WERI-Rb-1 (cell line): Measurements from ENCODE around the gene SSR4.
A peak's percentile ranks its signal among the peaks of the same experiment; 100 is the strongest.

Experiments used
- DNase-seq: peaks from one replicate; pipeline ENCODE4 v3.0.0-alpha.2; 2020
- H3K27ac ChIP-seq: fragments of 250-450 bp; sonication (Bioruptor Pico); 2 replicates; pipeline ENCODE4 v1.5.1; 2020; ENCODE audit warnings: mild to moderate bottlenecking, moderate library complexity
- H3K27me3 ChIP-seq: fragments of 250-450 bp; sonication (Bioruptor Pico); 2 replicates; pipeline ENCODE4 v1.5.1; 2021; ENCODE audit warnings: mild to moderate bottlenecking, low read depth, moderate library complexity; ENCODE audit not compliant: insufficient read depth, severe bottlenecking
- H3K36me3 ChIP-seq: fragments of 250-450 bp; sonication (Bioruptor Pico); 2 replicates; pipeline ENCODE4 v1.5.1; 2020; ENCODE audit warnings: mild to moderate bottlenecking, moderate library complexity
- H3K4me3 ChIP-seq: 2 replicates; pipeline ENCODE4 v1.5.1; 2011; ENCODE audit warnings: low read depth, mild to moderate bottlenecking, control low read depth, low read length
- H3K9me3 ChIP-seq: fragments of 250-450 bp; sonication (Bioruptor Pico); 2 replicates; pipeline ENCODE4 v1.5.1; 2021; ENCODE audit warnings: mild to moderate bottlenecking, moderate library complexity; ENCODE audit not compliant: severe bottlenecking
- CTCF ChIP-seq: IDR thresholded peaks from 2 replicates; pipeline ENCODE4 v1.5.1; 2011; ENCODE audit warnings: low read depth, mild to moderate bottlenecking, control low read depth, inconsistent platforms, low read length

The SSR4 gene

GRCh38 chrX:153761863-153762262 lies 32.6 kb upstream of the SSR4 start:
- Histone ChIP-seq H3K9me3 (peaks cover 2% of the 10 kb centered on the region), H3K27me3 (peaks cover 29% of the 10 kb centered on the region), H3K4me3 (no peak overlapping the region), H3K36me3 (no peaks in the 10 kb centered on the region), H3K27ac (no peak overlapping the region)
- peak; percentile 27 for DNase-seq
- TF ChIP-seq CTCF, result no peak

DNA sequence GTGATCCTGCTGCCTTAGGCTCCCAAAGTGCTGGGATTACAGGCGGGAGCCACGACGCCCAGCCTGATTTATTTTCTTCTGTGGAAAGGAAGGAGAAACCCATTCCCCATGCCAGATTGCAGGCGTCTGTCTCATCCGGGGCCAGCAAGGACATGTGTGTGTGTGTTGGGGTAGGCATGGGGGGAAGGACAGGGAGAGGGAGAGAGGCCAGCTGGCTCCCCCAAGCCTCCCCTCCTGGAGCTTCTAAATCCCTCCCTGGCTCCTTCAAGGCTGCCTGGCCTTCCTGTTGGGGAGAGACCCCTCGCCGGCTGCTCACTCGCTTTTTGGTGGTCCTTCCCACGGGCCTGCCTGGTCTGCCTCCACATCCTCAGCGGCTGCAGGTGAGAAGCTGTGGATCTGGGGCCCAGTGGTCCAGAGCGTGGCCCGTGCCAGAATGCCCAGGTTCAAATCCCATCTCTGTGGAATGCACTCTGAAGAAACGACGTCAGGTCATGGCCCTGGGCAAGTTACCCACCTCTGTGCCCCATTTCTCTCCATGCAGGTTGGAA lies 31.8 kb upstream of the SSR4 start:
- H3K9me3 ChIP-seq, result peaks cover 2% of the 10 kb centered on the region
- peak; percentile 43 for DNase-seq
- H3K36me3 ChIP-seq, result no peaks in the 10 kb centered on the region
- no peak for TF ChIP-seq CTCF
- H3K27ac ChIP-seq, result no peak overlapping the region
- H3K27me3 ChIP-seq, result peaks cover 34% of the 10 kb centered on the region
- H3K4me3 ChIP-seq, result no peak overlapping the region

GRCh38 chrX:153763298-153763932 lies 31.1 kb upstream of the SSR4 start:
- Histone ChIP-seq H3K9me3 (peaks cover 2% of the 10 kb centered on the region), H3K36me3 (no peaks in the 10 kb centered on the region), H3K27ac (no peak overlapping the region), H3K27me3 (peaks cover 34% of the 10 kb centered on the region), H3K4me3 (no peak overlapping the region)
- TF ChIP-seq CTCF, result no peak
- peak; percentile 6 for DNase-seq

DNA sequence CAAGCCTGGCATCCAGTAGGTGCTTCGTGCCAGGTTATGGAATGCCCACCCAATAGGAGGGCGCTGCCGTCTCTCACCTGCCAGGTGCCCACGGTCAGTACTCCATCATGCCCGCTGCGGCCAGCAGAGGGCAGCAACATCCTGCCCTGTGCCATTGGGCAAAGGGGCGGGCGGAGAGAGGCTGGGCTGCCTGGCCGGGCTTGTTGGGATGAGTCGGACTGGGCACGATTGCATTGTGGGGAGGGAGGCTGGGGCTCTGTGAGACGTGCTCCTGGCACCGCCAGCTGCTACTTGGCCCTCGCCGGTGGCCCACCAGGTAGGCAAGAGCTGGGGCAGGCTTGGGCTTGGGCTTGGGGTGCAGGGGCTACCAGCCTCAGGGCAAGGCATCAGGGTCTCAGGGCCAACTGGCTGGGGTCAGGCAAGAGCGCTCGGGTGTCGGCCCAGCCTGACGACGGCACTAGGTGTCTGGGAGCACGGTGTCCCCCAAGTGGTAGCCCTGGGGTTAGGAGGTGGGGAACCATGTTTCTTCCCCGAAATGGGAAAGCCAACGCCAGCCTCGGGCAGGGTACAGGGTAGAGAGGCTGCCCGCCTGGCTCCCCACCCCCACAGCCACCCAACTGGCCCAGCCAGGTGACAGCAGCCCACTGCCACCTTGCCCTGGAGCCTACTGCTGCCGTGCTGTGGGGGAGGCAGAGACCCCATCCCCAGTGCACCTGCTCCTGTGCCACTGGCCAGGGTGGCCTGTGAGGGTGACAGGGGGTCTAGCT lies 30.3 kb upstream of the SSR4 start, which contains the start of gene PLXNB3:
TSS of gene PLXNB3 (plus strand) at position 261 of the 767 bp plus-strand sequence. CDS start 1,287 bp downstream, outside the sequence.
- Histone ChIP-seq H3K4me3 (no peak within 1 kb of the TSS), H3K27ac (peak within 1 kb of the TSS; percentile 53), H3K9me3 (peaks cover 2% of the 10 kb centered on the region), H3K27me3 (peaks cover 34% of the 10 kb centered on the region), H3K36me3 (no peaks in the 10 kb centered on the region)
- peak; percentile 91 for DNase-seq
- TF ChIP-seq CTCF, result peak; percentile 98

DNA sequence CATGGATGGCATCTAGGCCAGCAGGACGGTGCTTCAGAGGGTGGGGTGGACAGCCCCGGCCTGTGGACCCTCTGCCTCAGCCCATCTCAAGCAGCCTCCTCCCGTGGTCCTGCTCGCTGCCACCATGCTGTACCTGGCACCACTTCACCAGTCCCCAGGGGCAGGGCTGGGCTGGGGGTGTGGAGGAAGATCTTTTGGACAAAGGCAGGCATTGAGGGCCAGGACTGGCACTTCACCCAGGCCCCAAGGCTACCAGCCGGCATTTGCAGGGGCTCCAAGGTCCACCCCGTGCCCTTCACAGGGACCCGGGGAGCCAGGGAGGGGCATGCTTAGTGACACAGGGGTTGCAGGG lies 29.7 kb upstream of the SSR4 start:
- TF ChIP-seq CTCF, result no peak
- H3K27me3 ChIP-seq, result peaks cover 34% of the 10 kb centered on the region
- no peaks in the 10 kb centered on the region for H3K9me3 ChIP-seq
- DNase-seq, result no peak
- H3K27ac ChIP-seq, result no peak overlapping the region
- no peaks in the 10 kb centered on the region for H3K36me3 ChIP-seq
- H3K4me3 ChIP-seq, result no peak overlapping the region
